Effector CD4-positive, alpha-beta T cell (primary cell): ENCODE measurements around the gene WNK1.
"Not testable (repeated sequence)": the region's sequence is repeated elsewhere in the genome, so short reads cannot be mapped to it uniquely, and the experiment has no call there.

Source experiments
- DNase-seq: peaks from one replicate; pipeline ENCODE4 v3.0.0-alpha.2; 2020
- total RNA-seq: gene quantifications from one replicate; lab custom pipeline; 2026; lab: John Stamatoyannopoulos, UW

The WNK1 gene
- total RNA-seq: 545 reads per million, percentile 98 among the genes with 10 or more reads in this experiment

GRCh38 chr12:751999-752694 is at the start of gene WNK1:
WNK1 (plus strand) TSS chr12:752579; CDS start chr12:753566, 987 bp downstream.
- DNase-seq: peak; percentile 97

GRCh38 chr12:704516-705242 is 47.7 kb upstream of the WNK1 start:
- no peak for DNase-seq

GRCh38 chr12:708084-708483 is 44.3 kb upstream of the WNK1 start:
- not testable (repeated sequence) for DNase-seq

GRCh38 chr12:709455-710020 is 42.8 kb upstream of the WNK1 start:
- DNase-seq: no peak

GRCh38 chr12:712172-712863 is 40.1 kb upstream of the WNK1 start:
- DNase-seq: no peak

- DNase-seq: no peak
These were observed 39.0 kb upstream of the WNK1 start for GRCh38 chr12:713281-713875.

GRCh38 chr12:716506-716905 is 35.9 kb upstream of the WNK1 start:
- no peak for DNase-seq

GRCh38 chr12:718756-719102 is 33.6 kb upstream of the WNK1 start:
- no peak for DNase-seq

- DNase-seq: no peak
These were observed 32.0 kb upstream of the WNK1 start for GRCh38 chr12:720231-720941.

GRCh38 chr12:724194-724855 is 28.1 kb upstream of the WNK1 start:
- DNase-seq: no peak

GRCh38 chr12:725076-725475 is 27.3 kb upstream of the WNK1 start:
- DNase-seq: no peak

- DNase-seq: no peak
These were observed 25.9 kb upstream of the WNK1 start for GRCh38 chr12:726281-727140.

GRCh38 chr12:727321-727720 is 25.1 kb upstream of the WNK1 start:
- DNase-seq: no peak

- DNase-seq: no peak
These were observed 23.6 kb upstream of the WNK1 start for GRCh38 chr12:728781-729180.

- DNase-seq: no peak
These were observed 23.2 kb upstream of the WNK1 start for GRCh38 chr12:729221-729620.

- no peak for DNase-seq
These were observed 21.8 kb upstream of the WNK1 start for GRCh38 chr12:730550-730949.

- DNase-seq: no peak
These were observed 15.1 kb upstream of the WNK1 start for GRCh38 chr12:737122-737739.

GRCh38 chr12:738712-739111 is 13.7 kb upstream of the WNK1 start:
- no peak for DNase-seq

GRCh38 chr12:739349-739748 is 13.0 kb upstream of the WNK1 start:
- no peak for DNase-seq

GRCh38 chr12:740921-741320 is 11.5 kb upstream of the WNK1 start:
- no peak for DNase-seq
